Measurements from ENCODE around the gene TTLL9. TPM values are rescaled to one million over a fixed set of nuclear protein-coding genes. Genes with fewer than 3 reads are reported as not detected.

The TTLL9 gene
- total and polyA plus RNA-seq, 2 of the 13 experiments (the other 11 are each of a cell fraction or from before 2014, with no cell fraction given): not detected

GRCh38 chr20:31870726-31871617 is 538 bp downstream of the TTLL9 start (continued):
- TF ChIP-seq, protein P1, sequence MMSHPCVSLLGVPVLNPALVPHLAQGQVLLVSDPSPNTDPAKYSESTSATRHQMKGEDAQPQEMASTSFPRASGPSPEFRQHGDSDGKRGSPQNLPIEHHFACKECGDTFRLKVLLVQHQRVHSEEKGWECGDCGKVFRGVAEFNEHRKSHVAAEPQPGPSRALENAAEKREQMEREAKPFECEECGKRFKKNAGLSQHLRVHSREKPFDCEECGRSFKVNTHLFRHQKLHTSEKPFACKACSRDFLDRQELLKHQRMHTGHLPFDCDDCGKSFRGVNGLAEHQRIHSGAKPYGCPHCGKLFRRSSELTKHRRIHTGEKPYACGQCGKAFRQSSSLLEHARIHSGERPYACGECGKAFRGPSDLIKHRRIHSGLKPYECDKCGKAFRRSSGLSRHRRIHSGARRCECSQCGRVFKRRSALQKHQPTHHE (CRISPR knock-in tag; IDR thresholded peaks at IDR 0.05; ENCODE audit: borderline replicate concordance): no peak
- no peak for TF ChIP-seq SMYD3 (CRISPR knock-in tag; IDR thresholded peaks at IDR 0.05)
- no peak for TF ChIP-seq ZNF720 (CRISPR knock-in tag; IDR thresholded peaks at IDR 0.05)
- no peak for TF ChIP-seq EHMT2 (IDR thresholded peaks at IDR 0.05; ENCODE audit: borderline replicate concordance, low read depth, low read length)
- TF ChIP-seq ELF4 (CRISPR knock-in tag; IDR thresholded peaks at IDR 0.05; ENCODE audit: borderline replicate concordance): no peak
- TF ChIP-seq, protein P2, sequence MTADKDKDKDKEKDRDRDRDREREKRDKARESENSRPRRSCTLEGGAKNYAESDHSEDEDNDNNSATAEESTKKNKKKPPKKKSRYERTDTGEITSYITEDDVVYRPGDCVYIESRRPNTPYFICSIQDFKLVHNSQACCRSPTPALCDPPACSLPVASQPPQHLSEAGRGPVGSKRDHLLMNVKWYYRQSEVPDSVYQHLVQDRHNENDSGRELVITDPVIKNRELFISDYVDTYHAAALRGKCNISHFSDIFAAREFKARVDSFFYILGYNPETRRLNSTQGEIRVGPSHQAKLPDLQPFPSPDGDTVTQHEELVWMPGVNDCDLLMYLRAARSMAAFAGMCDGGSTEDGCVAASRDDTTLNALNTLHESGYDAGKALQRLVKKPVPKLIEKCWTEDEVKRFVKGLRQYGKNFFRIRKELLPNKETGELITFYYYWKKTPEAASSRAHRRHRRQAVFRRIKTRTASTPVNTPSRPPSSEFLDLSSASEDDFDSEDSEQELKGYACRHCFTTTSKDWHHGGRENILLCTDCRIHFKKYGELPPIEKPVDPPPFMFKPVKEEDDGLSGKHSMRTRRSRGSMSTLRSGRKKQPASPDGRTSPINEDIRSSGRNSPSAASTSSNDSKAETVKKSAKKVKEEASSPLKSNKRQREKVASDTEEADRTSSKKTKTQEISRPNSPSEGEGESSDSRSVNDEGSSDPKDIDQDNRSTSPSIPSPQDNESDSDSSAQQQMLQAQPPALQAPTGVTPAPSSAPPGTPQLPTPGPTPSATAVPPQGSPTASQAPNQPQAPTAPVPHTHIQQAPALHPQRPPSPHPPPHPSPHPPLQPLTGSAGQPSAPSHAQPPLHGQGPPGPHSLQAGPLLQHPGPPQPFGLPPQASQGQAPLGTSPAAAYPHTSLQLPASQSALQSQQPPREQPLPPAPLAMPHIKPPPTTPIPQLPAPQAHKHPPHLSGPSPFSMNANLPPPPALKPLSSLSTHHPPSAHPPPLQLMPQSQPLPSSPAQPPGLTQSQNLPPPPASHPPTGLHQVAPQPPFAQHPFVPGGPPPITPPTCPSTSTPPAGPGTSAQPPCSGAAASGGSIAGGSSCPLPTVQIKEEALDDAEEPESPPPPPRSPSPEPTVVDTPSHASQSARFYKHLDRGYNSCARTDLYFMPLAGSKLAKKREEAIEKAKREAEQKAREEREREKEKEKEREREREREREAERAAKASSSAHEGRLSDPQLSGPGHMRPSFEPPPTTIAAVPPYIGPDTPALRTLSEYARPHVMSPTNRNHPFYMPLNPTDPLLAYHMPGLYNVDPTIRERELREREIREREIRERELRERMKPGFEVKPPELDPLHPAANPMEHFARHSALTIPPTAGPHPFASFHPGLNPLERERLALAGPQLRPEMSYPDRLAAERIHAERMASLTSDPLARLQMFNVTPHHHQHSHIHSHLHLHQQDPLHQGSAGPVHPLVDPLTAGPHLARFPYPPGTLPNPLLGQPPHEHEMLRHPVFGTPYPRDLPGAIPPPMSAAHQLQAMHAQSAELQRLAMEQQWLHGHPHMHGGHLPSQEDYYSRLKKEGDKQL (CRISPR knock-in tag; IDR thresholded peaks at IDR 0.05; ENCODE audit: low read depth): no peak
- TF ChIP-seq MYNN (CRISPR knock-in tag; IDR thresholded peaks at IDR 0.05; ENCODE audit: low read depth): no peak
- TF ChIP-seq XBP1 (CRISPR knock-in tag; IDR thresholded peaks at IDR 0.05): no peak
- no peak for TF ChIP-seq ZNF546 (CRISPR knock-in tag; conservative IDR thresholded peaks at IDR 0.05)
- TF ChIP-seq ZNF572 (CRISPR knock-in tag; IDR thresholded peaks at IDR 0.05): 0 out of 2 replicates have a peak, but pooled peaks have one; percentile 31
- TF ChIP-seq HDAC1 (CRISPR knock-in tag; IDR thresholded peaks at IDR 0.05): 0 out of 2 replicates have a peak, but pooled peaks have one; percentile 20
- TF ChIP-seq, protein P3, sequence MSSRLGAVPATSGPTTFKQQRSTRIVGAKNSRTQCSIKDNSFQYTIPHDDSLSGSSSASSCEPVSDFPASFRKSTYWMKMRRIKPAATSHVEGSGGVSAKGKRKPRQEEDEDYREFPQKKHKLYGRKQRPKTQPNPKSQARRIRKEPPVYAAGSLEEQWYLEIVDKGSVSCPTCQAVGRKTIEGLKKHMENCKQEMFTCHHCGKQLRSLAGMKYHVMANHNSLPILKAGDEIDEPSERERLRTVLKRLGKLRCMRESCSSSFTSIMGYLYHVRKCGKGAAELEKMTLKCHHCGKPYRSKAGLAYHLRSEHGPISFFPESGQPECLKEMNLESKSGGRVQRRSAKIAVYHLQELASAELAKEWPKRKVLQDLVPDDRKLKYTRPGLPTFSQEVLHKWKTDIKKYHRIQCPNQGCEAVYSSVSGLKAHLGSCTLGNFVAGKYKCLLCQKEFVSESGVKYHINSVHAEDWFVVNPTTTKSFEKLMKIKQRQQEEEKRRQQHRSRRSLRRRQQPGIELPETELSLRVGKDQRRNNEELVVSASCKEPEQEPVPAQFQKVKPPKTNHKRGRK (CRISPR knock-in tag; IDR thresholded peaks at IDR 0.05): no peak
- no peak for TF ChIP-seq ARNT2 (CRISPR knock-in tag; IDR thresholded peaks at IDR 0.05; ENCODE audit: low read depth)
- no peak for TF ChIP-seq GPN1 (CRISPR knock-in tag; IDR thresholded peaks at IDR 0.05; ENCODE audit: borderline replicate concordance)
- TF ChIP-seq ARNTL (CRISPR knock-in tag; IDR thresholded peaks at IDR 0.05): peak; percentile 69; the same call in 1 of the 2 replicates
- TF ChIP-seq ELK4 (CRISPR knock-in tag; IDR thresholded peaks at IDR 0.05; ENCODE audit: borderline replicate concordance): no peak
- no peak for TF ChIP-seq ELF1 (CRISPR knock-in tag; IDR thresholded peaks at IDR 0.05)
- no peak for TF ChIP-seq MTF1 (CRISPR knock-in tag; IDR thresholded peaks at IDR 0.05)

Data from HepG2 (cell line).